H1 (cell line): Measurements from ENCODE around the gene PSIP1. TPM values are rescaled to one million over a fixed set of nuclear protein-coding genes. Genes with fewer than 3 reads are reported as not detected.

ENCODE experiments used
- ASH2L ChIP-seq: fragments of 200-600, 300-600 bp; sonication (generic); IDR thresholded peaks from one replicate; pipeline ENCODE4 v1.7.1; 2017; ENCODE audit warnings: low read length
- BACH1 ChIP-seq: IDR thresholded peaks from 2 replicates; pipeline ENCODE4 v1.6.1; 2012; ENCODE audit warnings: low read length, improper control_type of control experiment
- CREB1 ChIP-seq: IDR thresholded peaks from 2 replicates; pipeline ENCODE4 v1.6.1; 2012; ENCODE audit warnings: inconsistent platforms
- CTCF ChIP-seq, 3 experiments: IDR thresholded peaks; 1 replicate in 2 of 3; 2 replicates in 1 of 3; pipeline versions ENCODE4 v1.5.1 to v1.6.1; 2011; ENCODE audit warnings: low read length in 3 of 3, mild to moderate bottlenecking in 3 of 3, inconsistent platforms in 2 of 3, low read depth in 1 of 3, moderate library complexity in 1 of 3; ENCODE audit not compliant: insufficient read depth in 1 of 3; ENCODE audit errors: control extremely low read depth in 1 of 3
- EGR1 ChIP-seq: IDR thresholded peaks from 2 replicates; pipeline ENCODE4 v1.6.1; 2011; ENCODE audit warnings: low read depth, low read length, borderline replicate concordance
- EZH2 ChIP-seq: fragments of 200-600 bp; sonication (generic); IDR thresholded peaks from 2 replicates; pipeline ENCODE4 v1.7.1; 2012; ENCODE audit warnings: low read depth, mild to moderate bottlenecking, moderate library complexity, low read length, inconsistent platforms; ENCODE audit not compliant: severe bottlenecking
- FOSL1 ChIP-seq: IDR thresholded peaks from 2 replicates; pipeline ENCODE4 v1.6.1; 2011; ENCODE audit warnings: mild to moderate bottlenecking, low read depth, low read length, moderate library complexity; ENCODE audit not compliant: insufficient read depth
- HDAC2 ChIP-seq, 2 experiments: fragments of 300-600 bp in 1 of 2; sonication (generic) in 1 of 2; IDR thresholded peaks; 2 replicates each; pipeline ENCODE4 v1.6.1; 2011 to 2012; ENCODE audit warnings: low read depth in 2 of 2, low read length in 2 of 2, mild to moderate bottlenecking in 2 of 2, moderate library complexity in 2 of 2, borderline replicate concordance in 1 of 2, inconsistent platforms in 1 of 2
- RBBP5 ChIP-seq: IDR thresholded peaks from 2 replicates; pipeline ENCODE4 v1.7.1; 2012; ENCODE audit warnings: low read depth, mild to moderate bottlenecking, inconsistent platforms, low read length, moderate library complexity, borderline replicate concordance
- RNF2 ChIP-seq: fragments of 200-900, 300-1000 bp; sonication (generic); IDR thresholded peaks from 2 replicates; pipeline ENCODE4 v1.7.1; 2016; ENCODE audit warnings: borderline replicate concordance, low read depth, mild to moderate bottlenecking, antibody characterized with exemption, low read length; ENCODE audit not compliant: poor library complexity, severe bottlenecking; ENCODE audit errors: missing control alignments
- SAP30 ChIP-seq: fragments of 300-600 bp; sonication (generic); IDR thresholded peaks from 2 replicates; pipeline ENCODE4 v1.7.1; 2012; ENCODE audit warnings: low read length, moderate library complexity, mild to moderate bottlenecking, inconsistent platforms; ENCODE audit not compliant: insufficient read depth, insufficient replicate concordance
- SIN3A ChIP-seq, 2 experiments: IDR thresholded peaks in 1 of 2; conservative IDR thresholded peaks in 1 of 2; 2 replicates each; pipeline ENCODE4 v1.6.1; 2011 to 2012; ENCODE audit warnings: low read length in 2 of 2, improper control_type of control experiment in 1 of 2, low read depth in 1 of 2, mild to moderate bottlenecking in 1 of 2
- SP1 ChIP-seq: IDR thresholded peaks from 2 replicates; pipeline ENCODE4 v1.6.1; 2011; ENCODE audit warnings: low read depth, low read length
- TAF1 ChIP-seq: IDR thresholded peaks from 2 replicates; pipeline ENCODE4 v1.6.1; 2011; ENCODE audit warnings: mild to moderate bottlenecking, low read depth, low read length
- TAF7 ChIP-seq: optimal IDR thresholded peaks from 2 replicates; pipeline ENCODE3; 2011; ENCODE audit warnings: low read depth, mild to moderate bottlenecking, inconsistent platforms, low read length, moderate library complexity, borderline replicate concordance
- polyA plus RNA-seq, 7 experiments: library from polyadenylated mRNA; depleted of rRNA in 3 of 7; stranded (reverse) in 5 of 7; unstranded in 2 of 7; fragments of >200 nt in 5 of 7; fragments of 200-250 nt in 2 of 7; gene quantifications; 1 replicate in 5 of 7; 2 replicates in 1 of 7; 4 replicates in 1 of 7; pipeline versions ENCODE4 v1.2.1 to v1.2.3, GENCODE V29; 2011 to 2013; ENCODE audit warnings: missing spikeins in 2 of 7, mixed read lengths in 2 of 7
- total RNA-seq: library from RNA; stranded (reverse); fragmentation: NEBNext Ultra II Directional; extraction: Animal tissue kit (Norgen Biotek cat#: 25700); gene quantifications from 2 replicates; pipeline ENCODE4 v1.2.1, GENCODE V29; 2021

The PSIP1 gene
- total and polyA plus RNA-seq, 2 of the 8 experiments (the other 6 are each of a cell fraction or from before 2014, with no cell fraction given), result 63.3 to 387 TPM

GRCh38 chr9:15552636-15553527, 42.1 kb upstream of the PSIP1 start, which contains the start of gene CCDC171 (continued):
- TF ChIP-seq SIN3A (conservative IDR thresholded peaks at IDR 0.05 in 1 of 2, IDR thresholded peaks at IDR 0.05 in 1 of 2; ENCODE audit: low read depth in 1 of 2, low read length in 2 of 2) (peak; percentile 11 to 58; a peak in 1 of 4 replicates), TAF1 (peak; percentile 76), RNF2 (no peak), HDAC2 (IDR thresholded peaks at IDR 0.05; ENCODE audit: borderline replicate concordance in 1 of 2, low read depth in 2 of 2, low read length in 2 of 2) (peak; percentile 60 to 80; a peak in 2 of 4 replicates), CREB1 (peak; percentile 30; the same call in 1 of the 2 replicates), EGR1 (peak; percentile 70), SP1 (peak; percentile 70), SAP30 (no peak), ASH2L (peak; percentile 92), CTCF (IDR thresholded peaks at IDR 0.05; ENCODE audit: control extremely low read depth in 1 of 3, insufficient read depth in 1 of 3, low read depth in 1 of 3, low read length in 3 of 3) (no peak), RBBP5 (peak; percentile 93), TAF7 (peak; percentile 47), EZH2 (no peak), FOSL1 (peak; percentile 87), BACH1 (peak; percentile 19; the same call in 1 of the 2 replicates)
- TF ChIP-seq, all 59 proteins: peak for 20
